ENCODE measurements around the gene SLC1A2. TPM values are rescaled to one million over a fixed set of nuclear protein-coding genes. Genes with fewer than 3 reads are reported as not detected.

Gene SLC1A2
- total and polyA plus RNA-seq, 2 of the 4 experiments (the other 2 are of a cell fraction), result 0.15 to 0.54 TPM

GRCh38 chr11:35282221-35282882 lies 137.0 kb downstream of the SLC1A2 start:
- in situ Hi-C loops (cut with MboI; ENCODE audit: low sequenced_read_pairs), result no loop called here
- peak overlapping the region; percentile 83 for H2BK20ac ChIP-seq (ENCODE audit: low read depth, low read length)
- H3K18ac ChIP-seq (ENCODE audit: low read depth, low read length), result peak overlapping the region; percentile 89
- H2BK5ac ChIP-seq (ENCODE audit: low read depth, low read length, poor library complexity, severe bottlenecking), result peak overlapping the region; percentile 64
- ChIA-PET POLR2A (ENCODE audit: unreplicated experiment) (no interaction called here), CTCF (no interaction called here)
- H3K14ac ChIP-seq (replicated peaks; ENCODE audit: low read depth, low read length), result peak overlapping the region; percentile 69; the same call in 1 of the 2 replicates
- H2AFZ ChIP-seq (replicated peaks; ENCODE audit: low read length, poor library complexity), result no peak overlapping the region
- peak overlapping the region; percentile 85 for H2AK5ac ChIP-seq (ENCODE audit: low read depth, low read length)
- H3K56ac ChIP-seq (ENCODE audit: extremely low read depth, insufficient read depth, low read length), result no peak overlapping the region
- peaks cover 9% of the 10 kb centered on the region for H3K4me1 ChIP-seq (ENCODE audit: control insufficient read depth, insufficient read depth, low read length)
- H3K4me2 ChIP-seq (ENCODE audit: low read depth, low read length), result peak overlapping the region; percentile 55; the same call in 1 of the 2 replicates
- H3K9me3 ChIP-seq (ENCODE audit: control insufficient read depth, insufficient read depth, low read length), result no peaks in the 10 kb centered on the region
- 83% methylated on average over 1 of the region's 2 CpGs; no CpG with 5 or more reads in 1 of the 2 experiments for WGBS, 2 experiments (ENCODE audit: extremely low coverage in 2 of 2, insufficient read length in 1 of 2)
- ATAC-seq (ENCODE audit: low read depth), result peak; percentile 100
- peak overlapping the region; percentile 79 for H3K4ac ChIP-seq (ENCODE audit: low read depth, low read length)
- no peaks in the 10 kb centered on the region for H3K79me1 ChIP-seq (ENCODE audit: low read depth in 1 of 2, low read length in 2 of 2)
- intact Hi-C loops (cut with micrococcal nuclease), result no loop called here
- no peak overlapping the region for H3K4me3 ChIP-seq (ENCODE audit: insufficient read depth, low read depth, low read length)
- H4K5ac ChIP-seq (ENCODE audit: low read depth, low read length), result peak overlapping the region; percentile 61; the same call in 1 of the 2 replicates
- peak overlapping the region in 1 of 2 experiments; percentile 41; a peak in 2 of 4 replicates for H4K8ac ChIP-seq (ENCODE audit: low read depth in 2 of 2, low read length in 2 of 2)
- H3K27me3 ChIP-seq (ENCODE audit: control insufficient read depth, insufficient read depth, low read length), result no peaks in the 10 kb centered on the region
- H3K9ac ChIP-seq (ENCODE audit: low read depth, low read length), result peak overlapping the region; percentile 16; the same call in 1 of the 2 replicates
- H2AK9ac ChIP-seq (replicated peaks; ENCODE audit: low read depth, low read length, poor library complexity), result no peak overlapping the region
- peak overlapping the region; percentile 71; the same call in 2 of the 3 replicates for H2BK15ac ChIP-seq (ENCODE audit: low read depth, low read length)
- H4K91ac ChIP-seq (ENCODE audit: insufficient read depth, low read depth, low read length), result peak overlapping the region; percentile 71
- peak overlapping the region; percentile 50; the same call in 1 of the 2 replicates for H3K23ac ChIP-seq (ENCODE audit: low read depth, low read length)
- TF ChIP-seq MAFK (IDR thresholded peaks at IDR 0.05; ENCODE audit: low read depth, low read length), result no peak
- no peak for TF ChIP-seq RAD21 (IDR thresholded peaks at IDR 0.05; ENCODE audit: low read length)
- peak; percentile 81 for TF ChIP-seq CEBPB (IDR thresholded peaks at IDR 0.05; ENCODE audit: low read depth, low read length)
- no peak for TF ChIP-seq SMC3 (IDR thresholded peaks at IDR 0.05; ENCODE audit: low read depth, low read length)
- no peak for TF ChIP-seq MXI1 (IDR thresholded peaks at IDR 0.05; ENCODE audit: borderline replicate concordance, low read depth, low read length)
- no peak for TF ChIP-seq BHLHE40 (IDR thresholded peaks at IDR 0.05; ENCODE audit: low read depth, low read length)
- TF ChIP-seq CTCF (conservative IDR thresholded peaks at IDR 0.05; ENCODE audit: low read depth, low read length), result no peak
- peak; percentile 66 for TF ChIP-seq RCOR1 (IDR thresholded peaks at IDR 0.05; ENCODE audit: insufficient replicate concordance, low read length)
- peak; percentile 83 for TF ChIP-seq FOS (IDR thresholded peaks at IDR 0.05; ENCODE audit: low read depth, low read length)
- peak; percentile 89 for DNase-seq
- H2BK120ac ChIP-seq (ENCODE audit: low read depth, low read length), result peak overlapping the region; percentile 81
- H4K20me1 ChIP-seq (ENCODE audit: insufficient read depth, low read length), result no peaks in the 10 kb centered on the region
- dilution Hi-C loops (cut with HindIII; ENCODE audit: low sequenced_read_pairs, unreplicated experiment), result no loop called here
- no TSS peak for BruUV-seq (replicated peaks)
- H3K9me1 ChIP-seq (ENCODE audit: insufficient read depth, low read length), result peaks cover 12% of the 10 kb centered on the region; the same call in 1 of the 2 replicates
- H3K36me3 ChIP-seq (ENCODE audit: control insufficient read depth, insufficient read depth, low read length), result no peaks in the 10 kb centered on the region
- peak overlapping the region; percentile 36 for H3K27ac ChIP-seq (ENCODE audit: insufficient read depth, low read length)

Data from IMR-90 (cell line).